ENCODE data around the gene ANTXR1.

Gene ANTXR1

DNA sequence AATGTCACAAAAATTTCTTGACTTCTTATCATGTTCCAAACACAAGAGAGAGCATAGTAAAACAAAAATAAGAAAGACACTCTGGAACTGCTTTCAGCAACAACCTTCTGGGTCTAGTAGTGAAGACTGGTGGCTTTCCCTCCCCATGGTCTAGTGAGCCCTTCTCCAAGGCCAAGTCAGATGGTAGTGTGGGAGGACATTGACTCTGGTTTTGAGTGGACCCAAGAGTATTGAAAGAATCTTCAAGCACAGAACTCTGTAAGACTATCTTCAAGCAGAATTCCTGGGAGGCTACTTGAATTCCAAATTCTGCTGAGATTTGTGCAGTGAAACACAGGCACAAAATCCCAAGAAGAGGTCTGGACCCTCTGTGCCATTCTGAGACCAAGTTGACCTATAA, 21.1 kb downstream of the ANTXR1 start:
- H3K36me3 ChIP-seq (ENCODE audit: control insufficient read depth in 2 of 2, insufficient read depth in 2 of 2, low read length in 2 of 2) = no peaks in the 10 kb centered on the region
- H3K27ac ChIP-seq (ENCODE audit: low read length) = no peak overlapping the region
- H3K4me1 ChIP-seq (ENCODE audit: control insufficient read depth, insufficient read depth, low read length) = peaks cover 16% of the 10 kb centered on the region

DNA sequence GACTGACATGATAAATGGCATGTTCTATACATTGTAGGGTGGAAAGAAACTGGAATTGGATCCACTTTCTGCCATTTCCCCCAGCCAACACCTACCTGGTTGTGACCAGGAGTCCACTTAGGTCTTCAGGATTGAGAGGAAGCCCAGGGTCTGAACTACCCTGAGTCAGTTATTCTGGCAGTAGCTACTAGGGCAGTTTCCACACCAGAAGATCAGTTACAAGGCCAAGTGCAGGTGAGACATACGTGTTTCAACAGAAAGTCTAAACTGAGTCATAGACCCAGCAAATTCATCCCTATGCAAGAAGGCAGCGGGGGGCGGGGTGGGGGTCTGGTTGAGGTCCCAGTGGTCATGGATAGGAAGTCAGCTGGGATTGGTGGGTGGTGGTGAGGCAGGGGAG, 21.9 kb downstream of the ANTXR1 start:
- Histone ChIP-seq H3K9me3 (ENCODE audit: control insufficient read depth in 2 of 2, low read length in 2 of 2) (no peaks in the 10 kb centered on the region), H3K4me3 (ENCODE audit: low read length in 2 of 2) (no peak overlapping the region), H3K27ac (ENCODE audit: low read length) (no peak overlapping the region), H3K36me3 (ENCODE audit: control insufficient read depth in 2 of 2, insufficient read depth in 2 of 2, low read length in 2 of 2) (no peaks in the 10 kb centered on the region), H3K9ac (ENCODE audit: low read length in 2 of 2) (no peak overlapping the region), H3K4me1 (ENCODE audit: control insufficient read depth, insufficient read depth, low read length) (peaks cover 16% of the 10 kb centered on the region), H3K27me3 (ENCODE audit: control insufficient read depth in 1 of 2, insufficient read depth in 2 of 2, low read length in 2 of 2) (no peaks in the 10 kb centered on the region)

More for the DNA sequence above, 21.1 kb downstream of the ANTXR1 start:
- Histone ChIP-seq H3K27me3 (ENCODE audit: control insufficient read depth in 1 of 2, insufficient read depth in 2 of 2, low read length in 2 of 2) (no peaks in the 10 kb centered on the region), H3K9ac (ENCODE audit: low read length in 2 of 2) (no peak overlapping the region), H3K4me3 (ENCODE audit: low read length in 2 of 2) (no peak overlapping the region), H3K9me3 (ENCODE audit: control insufficient read depth in 2 of 2, low read length in 2 of 2) (no peaks in the 10 kb centered on the region)

DNA sequence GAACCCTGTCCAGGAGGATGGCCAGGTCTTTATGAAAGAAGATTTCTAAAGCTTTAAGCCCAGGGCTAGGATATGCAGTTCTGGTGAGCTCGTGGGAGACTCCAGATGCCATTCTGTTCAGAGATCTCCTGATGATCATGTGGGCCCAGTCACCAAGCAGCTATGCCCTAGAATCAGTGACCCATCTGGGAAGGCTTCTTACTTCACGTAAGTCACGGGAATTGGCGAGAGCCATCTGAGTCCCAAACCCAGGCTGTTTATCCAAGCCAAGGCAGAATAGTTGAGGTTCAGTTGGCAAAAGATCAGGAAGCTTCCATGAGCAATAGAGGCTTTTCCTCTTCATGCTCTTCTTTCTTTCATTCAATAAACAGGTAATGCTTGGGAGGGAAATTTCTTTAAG, 23.9 kb downstream of the ANTXR1 start:
- Histone ChIP-seq H3K27me3 (ENCODE audit: control insufficient read depth in 1 of 2, insufficient read depth in 2 of 2, low read length in 2 of 2) (no peaks in the 10 kb centered on the region), H3K9ac (ENCODE audit: low read length in 2 of 2) (no peak overlapping the region), H3K27ac (ENCODE audit: low read length) (no peak overlapping the region), H3K9me3 (ENCODE audit: control insufficient read depth in 2 of 2, low read length in 2 of 2) (no peaks in the 10 kb centered on the region), H3K4me3 (ENCODE audit: low read length in 2 of 2) (no peak overlapping the region), H3K4me1 (ENCODE audit: control insufficient read depth, insufficient read depth, low read length) (peaks cover 16% of the 10 kb centered on the region), H3K36me3 (ENCODE audit: control insufficient read depth in 2 of 2, insufficient read depth in 2 of 2, low read length in 2 of 2) (peaks cover 7 to 8% of the 10 kb centered on the region in 2 donors)

DNA sequence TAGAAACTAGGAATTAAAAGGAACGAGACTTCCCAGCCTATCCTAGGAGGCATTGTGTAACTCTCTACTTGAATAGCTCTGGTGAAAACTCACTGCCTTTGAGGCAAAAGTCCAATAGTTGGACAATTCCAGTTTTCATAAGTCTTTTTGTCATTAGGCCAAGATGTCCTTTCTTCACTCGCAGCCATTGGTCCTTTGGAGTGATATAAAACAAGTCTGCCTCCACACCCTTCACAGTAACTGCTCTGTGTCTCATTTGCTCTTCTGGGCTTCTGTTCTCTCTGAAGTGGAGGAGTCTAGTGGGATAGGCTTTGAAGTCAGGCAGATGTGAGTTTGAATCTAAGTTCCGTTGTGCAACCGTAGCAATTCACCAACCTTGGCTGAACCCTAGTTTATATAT, 28.2 kb downstream of the ANTXR1 start:
- Histone ChIP-seq H3K4me3 (ENCODE audit: low read length in 2 of 2) (no peak overlapping the region), H3K36me3 (ENCODE audit: control insufficient read depth in 2 of 2, insufficient read depth in 2 of 2, low read length in 2 of 2) (peaks cover 20 to 29% of the 10 kb centered on the region in 2 donors), H3K27ac (ENCODE audit: low read length) (no peak overlapping the region), H3K4me1 (ENCODE audit: control insufficient read depth, insufficient read depth, low read length) (peaks cover 3% of the 10 kb centered on the region), H3K9me3 (ENCODE audit: control insufficient read depth in 2 of 2, low read length in 2 of 2) (no peaks in the 10 kb centered on the region), H3K27me3 (ENCODE audit: control insufficient read depth in 1 of 2, insufficient read depth in 2 of 2, low read length in 2 of 2) (no peaks in the 10 kb centered on the region), H3K9ac (ENCODE audit: low read length in 2 of 2) (no peak overlapping the region)

DNA sequence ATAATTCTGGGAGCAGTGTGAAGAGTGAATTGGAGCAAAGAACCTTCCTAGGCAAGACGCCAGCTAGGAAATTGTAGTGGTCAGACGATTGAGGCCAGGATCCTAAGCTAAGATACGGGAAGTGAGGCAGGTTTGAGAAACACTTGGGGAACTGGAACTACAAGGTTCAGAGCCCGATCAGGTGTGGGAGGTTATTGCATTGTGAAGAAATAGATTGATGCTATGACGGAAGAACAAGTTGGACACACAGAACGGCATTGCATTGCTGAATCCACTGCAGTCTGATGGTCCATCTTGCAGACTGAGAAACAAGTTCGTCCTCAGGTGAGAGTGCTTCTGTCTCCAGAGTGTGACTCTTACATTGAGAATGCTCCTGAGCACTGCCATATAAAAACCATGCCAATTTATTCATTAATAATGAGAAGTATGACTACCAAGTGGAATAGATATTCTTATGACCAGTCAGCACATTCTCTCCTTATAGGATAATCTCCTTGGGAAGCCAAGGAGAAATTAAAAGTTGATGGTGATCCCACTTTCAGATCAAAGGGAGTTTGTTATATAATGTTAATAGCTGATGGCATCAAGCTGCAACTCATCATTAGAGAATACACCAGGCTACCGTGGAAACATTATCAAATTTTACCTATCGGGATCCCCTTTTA, 30.9 kb downstream of the ANTXR1 start:
- H3K9ac ChIP-seq (ENCODE audit: low read length in 2 of 2) = no peak overlapping the region
- no peaks in the 10 kb centered on the region for H3K9me3 ChIP-seq (ENCODE audit: control insufficient read depth in 2 of 2, low read length in 2 of 2)
- H3K4me3 ChIP-seq (ENCODE audit: low read length in 2 of 2) = no peak overlapping the region
- peaks cover 6% of the 10 kb centered on the region for H3K4me1 ChIP-seq (ENCODE audit: control insufficient read depth, insufficient read depth, low read length)
- peaks cover 20 to 32% of the 10 kb centered on the region in 2 donors for H3K36me3 ChIP-seq (ENCODE audit: control insufficient read depth in 2 of 2, insufficient read depth in 2 of 2, low read length in 2 of 2)
- H3K27me3 ChIP-seq (ENCODE audit: control insufficient read depth in 1 of 2, insufficient read depth in 2 of 2, low read length in 2 of 2) = no peaks in the 10 kb centered on the region
- H3K27ac ChIP-seq (ENCODE audit: low read length) = no peak overlapping the region

DNA sequence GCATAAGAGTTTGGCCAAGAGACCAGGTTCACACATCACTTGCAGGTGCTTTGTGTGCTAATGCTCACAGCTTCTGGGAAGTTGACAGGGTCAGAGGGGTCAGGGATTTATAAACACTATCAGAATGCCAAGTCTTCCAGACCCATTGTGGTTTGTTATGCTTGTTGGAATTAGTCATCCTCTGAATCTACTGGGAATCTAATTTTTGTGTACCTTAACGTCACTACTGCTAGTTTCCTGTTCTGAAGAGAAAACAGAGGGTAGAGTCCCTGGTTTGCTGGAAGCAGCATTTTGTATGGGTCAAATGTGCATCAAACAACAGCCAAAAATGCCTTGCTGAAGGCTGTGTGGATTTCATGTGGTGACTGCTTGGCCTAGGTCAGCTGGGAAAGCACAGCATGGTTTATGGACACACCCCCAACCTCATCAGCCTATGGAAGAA, 33.3 kb downstream of the ANTXR1 start:
- no peak overlapping the region for H3K9ac ChIP-seq (ENCODE audit: low read length in 2 of 2)
- H3K36me3 ChIP-seq (ENCODE audit: control insufficient read depth in 2 of 2, insufficient read depth in 2 of 2, low read length in 2 of 2) = peaks cover 12 to 24% of the 10 kb centered on the region in 2 donors
- no peaks in the 10 kb centered on the region for H3K27me3 ChIP-seq (ENCODE audit: control insufficient read depth in 1 of 2, insufficient read depth in 2 of 2, low read length in 2 of 2)
- no peak overlapping the region for H3K4me3 ChIP-seq (ENCODE audit: low read length in 2 of 2)
- no peaks in the 10 kb centered on the region for H3K9me3 ChIP-seq (ENCODE audit: control insufficient read depth in 2 of 2, low read length in 2 of 2)
- H3K27ac ChIP-seq (ENCODE audit: low read length) = no peak overlapping the region
- H3K4me1 ChIP-seq (ENCODE audit: control insufficient read depth, insufficient read depth, low read length) = peaks cover 6% of the 10 kb centered on the region

DNA sequence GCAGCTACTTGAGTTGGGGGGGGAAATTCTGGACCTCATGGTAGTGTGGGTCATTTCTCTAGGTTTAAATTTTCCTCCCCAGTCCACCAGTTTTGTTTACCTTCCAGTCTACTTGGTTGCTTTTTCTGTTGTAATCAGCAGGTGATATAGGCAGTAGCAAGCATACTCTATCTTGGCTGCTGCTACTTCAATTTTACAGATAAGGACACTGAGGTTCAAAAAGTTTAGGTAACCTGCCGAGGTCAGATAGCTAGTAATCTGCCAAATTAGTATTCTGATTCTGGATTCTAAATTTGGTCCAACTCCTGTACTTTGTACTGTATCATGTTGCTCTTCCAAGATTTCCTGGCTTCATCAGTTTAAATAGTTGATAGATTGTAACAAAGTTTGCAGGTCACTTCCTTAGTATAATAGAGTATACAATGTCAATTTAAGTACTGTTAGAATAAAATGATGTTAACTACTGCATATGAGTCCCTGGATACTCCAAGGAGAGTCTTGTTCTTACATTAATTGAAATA, 34.7 kb downstream of the ANTXR1 start:
- Histone ChIP-seq H3K27me3 (ENCODE audit: control insufficient read depth in 1 of 2, insufficient read depth in 2 of 2, low read length in 2 of 2) (no peaks in the 10 kb centered on the region), H3K27ac (ENCODE audit: low read length) (no peak overlapping the region), H3K9me3 (ENCODE audit: control insufficient read depth in 2 of 2, low read length in 2 of 2) (no peaks in the 10 kb centered on the region), H3K36me3 (ENCODE audit: control insufficient read depth in 2 of 2, insufficient read depth in 2 of 2, low read length in 2 of 2) (peaks cover 12 to 20% of the 10 kb centered on the region in 2 donors), H3K4me1 (ENCODE audit: control insufficient read depth, insufficient read depth, low read length) (peaks cover 6% of the 10 kb centered on the region), H3K4me3 (ENCODE audit: low read length in 2 of 2) (no peak overlapping the region), H3K9ac (ENCODE audit: low read length in 2 of 2) (no peak overlapping the region)

DNA sequence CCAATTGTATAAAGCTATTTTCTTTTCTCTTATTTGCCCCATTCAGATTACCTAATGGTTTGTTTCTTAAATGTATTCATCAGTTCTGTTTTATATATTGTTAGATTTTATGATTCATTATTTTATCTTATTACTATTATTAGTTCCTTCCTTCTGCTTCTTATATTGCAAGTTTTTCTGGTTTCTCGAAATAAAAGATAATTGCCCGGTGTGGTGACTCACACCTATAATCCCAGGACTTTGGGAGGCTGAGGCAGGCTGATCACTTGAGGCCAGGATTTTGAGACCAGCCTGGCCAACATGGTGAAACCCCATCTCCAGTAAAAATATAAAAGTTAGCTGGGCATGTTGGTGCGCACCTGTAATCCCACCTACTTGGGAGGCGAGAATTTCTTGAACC, 37.8 kb downstream of the ANTXR1 start:
- H3K9me3 ChIP-seq (ENCODE audit: control insufficient read depth in 2 of 2, low read length in 2 of 2) = no peaks in the 10 kb centered on the region
- peaks cover 2 to 3% of the 10 kb centered on the region in 2 donors for H3K36me3 ChIP-seq (ENCODE audit: control insufficient read depth in 2 of 2, insufficient read depth in 2 of 2, low read length in 2 of 2)
- H3K27me3 ChIP-seq (ENCODE audit: control insufficient read depth in 1 of 2, insufficient read depth in 2 of 2, low read length in 2 of 2) = no peaks in the 10 kb centered on the region
- H3K27ac ChIP-seq (ENCODE audit: low read length) = no peak overlapping the region
- no peak overlapping the region for H3K9ac ChIP-seq (ENCODE audit: low read length in 2 of 2)
- H3K4me3 ChIP-seq (ENCODE audit: low read length in 2 of 2) = no peak overlapping the region
- H3K4me1 ChIP-seq (ENCODE audit: control insufficient read depth, insufficient read depth, low read length) = peaks cover 6% of the 10 kb centered on the region

DNA sequence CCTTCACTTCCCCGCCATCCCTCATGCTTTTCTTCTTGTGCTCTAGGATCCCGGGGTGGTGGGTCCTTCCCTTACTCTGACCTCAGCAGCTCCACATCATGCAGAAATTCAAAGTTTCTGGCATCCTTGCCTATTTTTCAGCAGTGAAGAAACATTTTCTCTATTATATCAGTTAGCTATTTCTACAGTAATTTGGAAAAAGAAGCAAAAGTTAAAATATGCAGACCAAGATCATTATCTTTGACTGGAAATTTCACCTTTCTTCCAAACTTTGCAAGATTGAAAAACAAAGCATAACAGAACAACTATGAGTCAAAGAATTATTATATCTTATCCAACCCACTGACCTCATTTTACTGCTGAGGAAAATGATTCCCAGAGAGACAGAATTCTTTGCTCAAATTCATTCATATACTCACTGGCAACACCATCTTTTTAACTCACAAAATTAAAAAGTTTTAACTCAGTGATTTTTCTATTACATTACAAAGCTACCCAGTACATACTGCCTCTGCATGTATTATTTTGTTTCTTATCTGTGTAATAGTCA, 40.5 kb downstream of the ANTXR1 start:
- no peaks in the 10 kb centered on the region for H3K27me3 ChIP-seq (ENCODE audit: control insufficient read depth in 1 of 2, insufficient read depth in 2 of 2, low read length in 2 of 2)
- H3K4me1 ChIP-seq (ENCODE audit: control insufficient read depth, insufficient read depth, low read length) = no peaks in the 10 kb centered on the region
- no peak overlapping the region for H3K9ac ChIP-seq (ENCODE audit: low read length in 2 of 2)
- no peak overlapping the region for H3K4me3 ChIP-seq (ENCODE audit: low read length in 2 of 2)
- H3K36me3 ChIP-seq (ENCODE audit: control insufficient read depth in 2 of 2, insufficient read depth in 2 of 2, low read length in 2 of 2) = no peaks in the 10 kb centered on the region
- H3K27ac ChIP-seq (ENCODE audit: low read length) = no peak overlapping the region
- no peaks in the 10 kb centered on the region for H3K9me3 ChIP-seq (ENCODE audit: control insufficient read depth in 2 of 2, low read length in 2 of 2)

DNA sequence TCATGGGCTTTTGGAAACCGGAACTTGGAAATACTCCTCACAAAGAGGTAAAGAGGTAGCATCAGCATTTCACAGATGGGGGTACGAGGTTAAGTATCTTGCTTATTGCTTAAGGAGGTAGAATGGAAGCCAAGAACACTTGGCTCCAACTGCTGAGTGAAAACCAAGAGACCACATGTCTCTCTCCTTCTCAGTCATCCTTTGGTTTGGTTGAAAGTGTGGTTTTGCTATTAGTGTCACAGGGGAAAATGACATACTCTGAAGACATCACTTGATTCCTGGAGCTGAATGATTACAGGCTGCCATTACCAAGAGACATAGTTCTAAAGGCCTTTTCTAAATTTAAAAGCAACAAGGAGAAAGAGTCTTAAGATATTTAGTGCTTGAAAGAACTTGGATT, 41.5 kb downstream of the ANTXR1 start:
- Histone ChIP-seq H3K27ac (ENCODE audit: low read length) (no peak overlapping the region), H3K9ac (ENCODE audit: low read length in 2 of 2) (no peak overlapping the region), H3K27me3 (ENCODE audit: control insufficient read depth in 1 of 2, insufficient read depth in 2 of 2, low read length in 2 of 2) (no peaks in the 10 kb centered on the region), H3K9me3 (ENCODE audit: control insufficient read depth in 2 of 2, low read length in 2 of 2) (no peaks in the 10 kb centered on the region), H3K36me3 (ENCODE audit: control insufficient read depth in 2 of 2, insufficient read depth in 2 of 2, low read length in 2 of 2) (no peaks in the 10 kb centered on the region), H3K4me1 (ENCODE audit: control insufficient read depth, insufficient read depth, low read length) (no peaks in the 10 kb centered on the region), H3K4me3 (ENCODE audit: low read length in 2 of 2) (no peak overlapping the region)

Data from stomach smooth muscle (tissue), 2 donors.